GM21723 (cell line): Measurements from ENCODE around the gene BPI.
"Not testable (repeated sequence)": the region's sequence is repeated elsewhere in the genome, so short reads cannot be mapped to it uniquely, and the experiment has no call there.

ENCODE experiments used
- ATAC-seq: cut with Tn5 transposase; IDR thresholded peaks from one replicate; pipeline ENCODE4 v1.9.1; 2021; ENCODE audit warnings: mild to moderate bottlenecking, moderate library complexity; ENCODE audit not compliant: unreplicated experiment

Gene BPI

GRCh38 chr20:38355161-38356012, 51.4 kb downstream of the BPI start:
- no peak for ATAC-seq

- ATAC-seq = no peak
Observed at GRCh38 chr20:38357653-38358207, 53.8 kb downstream of the BPI start.

- ATAC-seq = no peak
Observed at GRCh38 chr20:38358556-38358955, 54.6 kb downstream of the BPI start.

GRCh38 chr20:38363004-38363747, 59.2 kb downstream of the BPI start:
- ATAC-seq = no peak

GRCh38 chr20:38369389-38369788, 65.4 kb downstream of the BPI start:
- no peak for ATAC-seq

GRCh38 chr20:38372806-38373205, 68.8 kb downstream of the BPI start:
- ATAC-seq = no peak

GRCh38 chr20:38373231-38373867, 69.4 kb downstream of the BPI start:
- ATAC-seq = no peak

- no peak for ATAC-seq
Observed at GRCh38 chr20:38373898-38374297, 69.9 kb downstream of the BPI start.

- no peak for ATAC-seq
Observed at GRCh38 chr20:38377039-38377685, 73.2 kb downstream of the BPI start.

- not testable (repeated sequence) for ATAC-seq
Observed at GRCh38 chr20:38377838-38378237, 73.9 kb downstream of the BPI start.

GRCh38 chr20:38383147-38383546, 79.2 kb downstream of the BPI start:
- ATAC-seq = no peak

- ATAC-seq = no peak
Observed at GRCh38 chr20:38386004-38386403, 82.0 kb downstream of the BPI start.

- no peak for ATAC-seq
Observed at GRCh38 chr20:38386851-38387250, 82.9 kb downstream of the BPI start.
